HG03039 (cell line): ENCODE measurements around the gene C15orf61.

Source experiments
- ATAC-seq: cut with Tn5 transposase; IDR thresholded peaks from one replicate; pipeline ENCODE4 v1.9.1; 2021; ENCODE audit warnings: mild to moderate bottlenecking, moderate library complexity; ENCODE audit not compliant: unreplicated experiment

The C15orf61 gene

DNA sequence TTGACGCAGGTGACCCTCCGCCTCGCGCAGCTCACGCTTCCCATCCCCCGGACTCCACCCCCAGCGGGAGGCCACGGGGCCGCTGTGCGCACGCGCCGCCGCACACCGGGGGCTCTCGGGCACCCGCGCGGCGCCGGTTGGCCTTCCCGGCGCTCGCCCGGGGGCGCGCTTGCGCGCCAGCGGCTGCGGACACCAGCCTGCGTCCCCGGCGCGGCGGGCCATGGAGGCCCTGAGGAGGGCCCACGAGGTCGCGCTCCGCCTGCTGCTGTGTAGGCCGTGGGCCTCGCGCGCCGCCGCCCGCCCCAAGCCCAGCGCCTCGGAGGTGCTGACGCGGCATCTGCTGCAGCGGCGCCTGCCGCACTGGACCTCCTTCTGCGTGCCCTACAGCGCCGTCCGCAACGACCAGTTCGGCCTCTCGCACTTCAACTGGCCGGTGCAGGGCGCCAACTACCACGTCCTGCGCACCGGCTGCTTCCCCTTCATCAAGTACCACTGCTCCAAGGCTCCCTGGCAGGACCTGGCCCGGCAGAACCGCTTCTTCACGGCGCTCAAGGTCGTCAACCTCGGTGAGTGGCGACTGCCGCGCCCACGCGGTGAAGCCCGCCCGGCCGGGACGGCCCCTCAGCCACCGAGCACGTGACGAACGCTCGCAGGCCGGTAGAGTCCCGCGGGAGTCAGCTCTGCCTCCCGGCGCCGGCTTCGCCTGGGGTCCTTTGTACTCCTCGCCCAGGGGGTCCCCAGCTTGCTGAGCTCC, at the start of gene C15orf61:
TSS of gene C15orf61 (plus strand) at position 103 of the 754 bp plus-strand sequence. CDS start at position 221, 118 bp downstream.
- ATAC-seq: peak; percentile 69

DNA sequence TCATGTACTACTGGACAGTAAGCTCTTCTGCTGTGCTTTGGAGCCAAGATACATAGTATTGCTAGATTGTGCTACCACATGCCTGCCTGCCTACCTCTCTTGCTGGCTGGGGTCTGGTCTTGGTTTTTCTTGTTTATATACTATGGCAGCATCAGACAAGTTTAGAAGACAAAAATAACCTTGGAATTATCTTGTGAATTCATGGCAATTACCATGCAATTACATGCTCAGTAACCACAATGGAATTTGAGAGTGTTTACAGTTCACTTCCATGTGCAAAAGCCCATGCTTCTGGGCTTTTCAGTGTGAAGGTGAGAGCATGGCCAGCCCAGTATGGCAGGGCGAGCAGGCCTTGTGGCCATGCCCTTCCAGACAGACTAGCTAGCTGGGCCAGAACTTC, 48.0 kb upstream of the C15orf61 start:
- ATAC-seq: no peak

DNA sequence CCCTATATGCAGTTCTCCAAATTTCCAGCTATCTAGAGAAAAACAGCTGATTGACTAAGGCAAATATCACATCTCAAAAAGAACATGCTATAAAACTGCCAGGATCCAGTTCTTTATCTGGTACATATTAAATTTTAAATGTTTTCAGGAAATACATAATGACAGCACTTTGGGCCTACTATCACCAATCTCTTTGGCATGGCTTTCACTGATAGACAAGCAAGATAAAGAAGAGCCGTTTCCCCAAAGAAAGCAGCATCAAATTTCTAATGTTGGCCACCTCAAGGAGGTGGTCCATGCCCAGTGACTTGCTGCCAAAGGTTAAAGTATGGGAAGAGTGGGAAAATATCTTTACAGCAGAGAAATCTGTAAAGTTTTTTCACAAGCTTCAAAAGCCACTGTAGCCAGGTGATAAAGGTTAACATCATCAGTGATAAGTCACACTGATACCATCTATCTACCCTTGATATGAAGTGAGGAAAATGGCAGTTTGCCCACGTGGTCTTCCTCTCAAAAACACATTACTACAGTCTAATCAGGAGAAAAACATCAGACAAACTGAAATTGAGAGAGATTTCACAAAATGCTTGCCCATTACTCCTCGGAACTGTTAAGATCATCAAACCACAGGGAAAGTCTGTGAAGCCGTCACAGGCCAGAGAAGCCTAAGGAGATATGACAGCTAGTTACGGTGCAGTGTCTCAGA, 46.4 kb upstream of the C15orf61 start:
- no peak for ATAC-seq

DNA sequence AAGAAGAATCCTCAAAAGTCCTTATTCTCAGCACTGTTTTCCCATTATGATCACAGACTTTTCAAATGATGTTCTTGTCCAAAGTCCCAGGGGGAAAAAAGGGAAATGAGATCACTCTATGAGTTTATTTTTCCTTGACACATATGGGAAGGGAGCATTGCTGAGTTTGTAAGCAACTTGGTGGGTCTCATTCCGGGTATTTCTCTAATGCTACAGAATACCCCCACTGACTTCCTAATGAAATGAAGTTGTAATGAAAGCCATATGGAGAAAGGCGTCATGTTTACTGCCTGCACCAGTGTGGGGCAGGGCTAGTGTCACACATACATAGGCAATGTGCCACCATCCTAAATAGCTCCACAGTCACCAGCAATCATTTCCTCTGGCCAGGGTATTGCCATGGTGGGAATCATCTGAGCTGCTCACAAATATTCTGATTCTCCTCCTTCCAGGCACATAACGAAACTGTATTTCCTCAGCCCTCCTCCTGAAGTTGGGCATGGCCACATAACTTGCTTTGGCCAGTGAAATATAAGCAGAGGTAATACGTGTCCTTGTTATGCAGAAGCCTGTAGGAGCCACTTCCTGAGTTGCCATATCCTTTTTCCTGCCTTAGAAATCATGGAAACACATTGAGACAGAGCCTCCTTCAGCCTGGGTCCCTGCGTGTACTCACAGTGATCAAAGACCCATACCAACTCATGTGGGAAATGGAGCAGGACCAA, 41.0 kb upstream of the C15orf61 start:
- ATAC-seq: no peak

DNA sequence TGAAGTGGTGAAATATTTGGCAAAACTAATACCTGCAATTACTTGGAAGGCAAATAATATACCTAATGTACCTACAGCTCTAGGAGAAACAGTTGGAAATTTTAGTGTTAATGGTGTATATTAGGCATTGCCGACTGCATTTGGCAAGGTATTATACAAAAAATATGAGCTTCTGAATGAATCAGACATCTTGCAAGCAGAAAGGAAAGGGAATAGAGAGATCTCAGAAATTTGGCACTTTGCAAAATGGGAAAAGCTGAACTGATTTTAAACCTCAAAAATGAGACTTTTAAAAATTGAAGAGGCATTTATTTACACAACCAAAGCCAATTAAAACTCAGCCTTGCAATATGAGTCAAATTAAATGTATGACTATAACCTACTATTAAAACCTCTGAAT, 40.2 kb upstream of the C15orf61 start:
- no peak for ATAC-seq

DNA sequence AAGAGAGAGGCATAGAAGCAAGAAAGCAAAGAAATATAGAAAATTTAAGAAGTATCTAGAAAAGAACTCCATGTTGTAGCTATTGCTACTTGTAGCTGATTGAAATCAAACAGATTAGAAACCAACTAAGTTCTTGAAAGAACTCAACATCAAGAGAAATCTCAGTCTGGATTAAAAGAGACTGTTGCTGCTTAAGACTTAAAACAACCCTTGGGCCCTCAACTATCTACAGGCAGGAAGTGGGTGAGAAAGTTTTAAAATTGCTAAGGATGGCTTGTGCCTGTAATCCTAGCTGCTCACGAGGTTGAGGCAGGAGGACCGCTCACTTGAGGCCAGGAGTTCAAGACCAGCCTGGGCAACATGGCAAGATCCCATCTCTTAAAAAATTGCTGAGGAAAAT, 39.3 kb upstream of the C15orf61 start:
- ATAC-seq: no peak

DNA sequence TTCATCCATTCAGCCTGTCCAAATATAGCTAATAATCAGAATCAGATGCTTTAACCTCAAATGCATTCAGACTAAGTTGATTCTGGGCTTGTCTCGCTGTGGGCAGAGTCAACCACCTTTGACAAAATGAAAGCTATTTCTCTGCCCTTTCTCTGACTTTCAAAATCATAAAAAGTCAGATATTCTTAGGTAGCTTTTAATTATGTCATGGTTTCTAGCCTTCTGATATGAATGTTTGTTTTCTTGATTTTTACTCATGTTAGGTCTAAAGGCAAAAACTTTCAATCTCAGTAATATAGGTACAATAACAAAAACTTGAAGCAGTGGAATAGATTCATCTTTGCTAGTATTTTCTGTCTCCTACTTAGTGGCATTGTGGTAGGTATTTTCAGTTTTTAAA, 25.3 kb upstream of the C15orf61 start:
- no peak for ATAC-seq

DNA sequence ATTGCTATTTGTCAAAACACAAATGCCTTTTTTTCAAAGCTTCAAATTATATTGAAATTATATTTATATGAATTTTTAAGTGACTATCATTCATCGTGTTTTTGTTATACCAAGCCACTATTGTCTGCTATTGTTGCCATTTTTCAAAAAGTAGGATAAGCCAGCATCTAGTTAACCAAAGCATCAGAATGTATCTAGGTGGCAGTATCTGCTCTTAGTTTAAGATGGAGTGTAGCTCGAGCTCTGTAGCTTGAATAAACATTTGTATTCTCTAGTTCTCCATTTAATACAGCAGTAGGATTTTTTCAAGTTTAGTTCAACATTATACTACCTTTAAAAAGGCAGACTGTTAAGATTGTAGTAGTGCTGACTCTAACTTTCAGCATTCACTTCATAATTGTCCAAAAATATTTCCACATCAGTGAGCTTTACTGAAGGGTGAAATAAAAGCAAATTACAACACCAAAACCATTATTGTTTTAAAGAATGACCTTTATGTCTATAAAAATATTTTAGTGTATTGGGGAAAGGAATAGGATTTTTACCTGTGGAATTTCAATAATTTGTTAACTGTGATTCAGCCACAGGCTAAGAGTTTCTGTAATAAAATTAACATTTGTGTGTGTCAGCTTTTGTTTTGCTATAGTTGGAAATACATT, 19.6 kb upstream of the C15orf61 start:
- ATAC-seq: no peak

DNA sequence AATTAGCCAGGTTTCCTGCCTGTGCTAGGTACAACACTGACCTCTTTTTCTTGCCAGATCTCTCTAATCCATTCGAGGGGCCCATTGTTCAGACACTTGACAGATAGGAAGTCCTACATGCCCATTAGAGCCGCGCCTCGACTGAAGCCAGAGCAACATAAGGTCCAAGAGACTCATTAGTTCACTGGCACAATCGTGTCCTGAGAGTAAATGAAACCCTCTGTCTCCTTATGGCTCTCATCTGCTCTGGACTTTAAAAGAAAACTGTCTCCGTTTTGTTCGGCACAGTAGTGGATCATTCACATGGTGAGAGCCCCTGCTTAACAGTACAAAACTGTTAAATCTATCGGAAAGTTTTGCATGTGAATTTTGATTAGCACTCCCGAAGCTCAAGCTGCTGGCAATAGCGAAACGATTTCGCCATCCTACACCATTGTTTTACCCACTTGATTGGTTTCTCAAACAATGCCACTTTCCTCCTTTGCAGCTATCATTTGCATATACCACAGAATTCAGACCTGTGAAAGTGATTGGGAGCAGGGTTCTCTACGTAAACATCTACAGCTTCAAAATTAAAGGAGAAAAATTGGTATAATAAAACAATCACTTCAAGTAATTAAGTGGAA, 19.0 kb upstream of the C15orf61 start:
- no peak for ATAC-seq

DNA sequence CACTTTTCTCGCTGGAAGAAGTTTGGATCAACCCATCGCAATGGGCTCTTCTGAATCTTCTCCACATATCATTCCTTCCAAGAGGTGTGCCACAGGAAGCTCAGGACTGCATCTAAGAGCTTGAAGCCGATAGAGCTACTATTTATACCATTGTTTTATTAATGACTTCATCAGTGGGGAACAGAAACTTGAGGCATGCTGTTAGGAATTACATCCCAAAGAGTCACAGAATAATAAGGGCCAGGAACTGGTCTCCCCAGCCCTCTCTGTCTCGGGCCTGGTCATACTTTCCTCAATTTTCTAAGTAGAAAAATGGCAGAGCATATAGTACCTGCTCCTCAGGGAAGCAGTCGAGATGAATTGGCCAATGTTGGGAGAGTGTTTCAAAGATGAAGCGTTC, 16.9 kb upstream of the C15orf61 start:
- ATAC-seq: no peak

DNA sequence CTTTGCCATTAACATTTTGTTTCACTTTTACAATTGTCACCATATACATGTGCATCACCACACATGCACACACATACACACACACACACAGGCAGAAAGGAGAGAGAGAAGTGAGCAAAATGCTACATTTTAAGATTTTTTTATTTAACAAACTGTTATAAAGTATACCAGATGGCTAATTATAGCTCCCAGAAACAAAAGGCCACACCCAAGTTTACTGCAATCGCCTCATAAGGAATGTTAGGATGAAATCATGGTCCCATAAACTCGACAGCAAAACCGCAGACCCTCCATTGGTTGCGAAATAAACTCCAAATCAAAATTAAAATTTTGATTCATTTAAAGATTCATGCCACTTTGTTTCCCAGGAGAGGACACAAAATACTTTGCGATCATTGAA, 16.1 kb upstream of the C15orf61 start:
- ATAC-seq: no peak

DNA sequence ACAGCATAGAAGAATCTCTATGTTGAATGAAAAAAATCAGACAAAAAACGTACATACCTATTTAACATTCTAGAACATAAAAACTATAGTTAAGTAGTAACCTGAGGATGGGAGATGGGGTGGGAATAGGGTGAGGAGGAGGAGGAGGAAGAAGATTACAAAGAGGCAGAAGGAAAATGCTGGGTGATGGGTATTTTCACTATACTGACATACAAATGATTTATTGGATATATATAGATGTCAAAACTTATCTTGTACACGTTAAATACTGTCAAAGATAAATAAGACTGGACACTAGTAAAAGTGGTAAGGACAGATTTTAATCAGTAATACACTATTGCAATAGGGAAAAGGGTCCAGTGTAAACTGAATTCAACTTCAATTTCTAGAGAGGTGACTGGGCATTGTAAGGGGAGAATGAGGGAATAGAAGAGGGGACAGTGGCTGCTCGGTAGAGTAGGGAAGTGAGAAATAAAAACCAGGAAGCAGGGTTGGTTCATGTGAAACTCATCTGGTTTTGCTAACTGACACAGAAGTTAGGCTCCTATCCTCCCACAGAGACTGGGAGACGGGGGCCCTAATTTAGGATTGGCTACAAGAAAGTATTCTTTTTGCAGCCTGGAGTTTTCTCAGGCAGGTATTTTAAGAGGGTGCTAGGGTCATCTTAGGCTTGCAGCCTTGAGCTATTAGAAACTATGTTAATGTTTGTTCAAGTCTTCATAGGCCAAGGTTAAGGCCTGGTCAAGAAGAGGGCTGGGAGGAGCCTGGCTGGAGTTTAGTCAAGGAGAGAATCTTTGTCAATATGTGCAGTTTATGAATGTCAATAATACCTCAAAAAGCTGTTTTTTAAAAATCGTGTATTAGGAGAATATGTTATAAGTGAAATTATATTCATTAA, 15.0 kb upstream of the C15orf61 start:
- ATAC-seq: no peak

DNA sequence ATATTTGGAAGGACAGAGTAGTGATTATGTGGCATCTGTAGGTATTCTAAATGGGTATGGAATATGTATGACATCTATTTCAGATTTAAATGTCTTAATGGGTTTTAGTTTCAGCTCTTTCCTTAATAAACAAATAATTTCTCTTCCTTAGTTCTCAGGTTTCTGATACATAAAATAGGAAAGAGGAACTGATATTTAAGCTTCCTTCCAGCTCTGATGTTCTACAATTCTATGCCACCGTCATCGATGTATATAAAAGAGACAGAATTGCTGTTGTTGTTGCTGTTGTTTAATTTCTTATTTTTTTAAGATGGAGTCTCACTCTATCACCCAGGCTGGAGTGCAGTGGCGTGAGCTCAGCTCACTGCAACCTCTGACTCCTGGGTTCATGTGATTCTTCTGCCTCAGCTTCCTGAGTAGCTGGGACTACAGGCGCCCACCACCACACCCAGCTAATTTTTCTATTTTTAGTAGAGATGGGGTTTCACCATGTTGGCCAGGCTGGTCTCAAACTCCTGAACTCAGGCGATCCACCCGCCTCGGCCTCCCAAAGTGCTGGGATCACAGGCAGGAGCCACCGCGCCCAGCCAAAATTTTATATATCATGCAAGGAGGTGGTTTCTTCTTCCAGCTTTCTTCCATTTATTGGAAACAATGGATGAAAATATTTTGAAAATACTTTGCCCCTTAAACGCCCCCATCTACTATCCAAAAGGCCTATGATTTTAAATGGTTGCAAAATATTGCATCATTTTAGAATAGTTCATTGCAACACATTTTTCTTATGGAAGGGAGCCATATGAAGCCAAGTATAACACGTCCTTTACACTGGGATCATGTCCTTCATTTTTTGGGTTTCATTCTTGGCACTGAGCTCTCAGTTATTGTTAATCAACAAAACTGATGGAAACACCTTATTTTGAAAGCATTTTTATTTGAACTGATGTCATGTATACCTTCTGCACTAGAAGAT, 13.9 kb upstream of the C15orf61 start:
- ATAC-seq: no peak

DNA sequence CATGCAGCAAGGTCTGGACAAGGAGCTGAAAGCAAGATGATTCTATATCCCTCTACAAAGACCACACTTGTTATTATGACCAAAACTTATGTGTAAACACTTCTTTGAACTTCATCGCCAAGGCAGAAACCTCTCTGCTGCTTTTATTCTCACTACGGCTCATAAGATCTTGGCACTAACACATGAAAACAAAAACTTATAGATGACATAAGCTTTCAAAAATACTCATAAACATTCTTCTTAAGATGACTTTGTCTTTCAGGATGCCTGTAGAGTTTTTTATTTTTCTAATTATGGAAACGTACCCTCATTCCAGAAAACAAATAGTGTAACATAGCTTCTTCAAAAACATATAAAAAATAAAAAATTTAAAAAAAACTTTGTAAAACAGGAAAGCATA, 12.5 kb upstream of the C15orf61 start:
- ATAC-seq: no peak

DNA sequence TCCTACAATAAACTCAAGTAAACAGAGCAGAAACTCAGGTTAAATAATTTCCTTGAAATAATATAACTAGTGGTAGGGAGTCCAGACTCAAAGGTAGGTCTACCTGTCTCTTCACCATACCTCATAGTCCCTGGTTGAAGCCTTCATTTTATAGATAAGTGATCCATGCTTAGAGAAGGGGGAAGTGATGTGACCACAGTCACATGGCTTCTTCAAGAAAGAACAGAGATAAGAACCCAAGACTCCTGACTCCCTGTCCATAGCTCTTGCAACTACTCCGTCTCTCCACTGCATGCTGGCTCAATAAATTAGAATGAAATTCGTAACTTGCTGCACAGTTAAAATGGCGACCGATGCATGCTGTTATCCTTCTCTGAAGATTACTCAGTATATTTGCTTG, 11.0 kb upstream of the C15orf61 start:
- no peak for ATAC-seq

DNA sequence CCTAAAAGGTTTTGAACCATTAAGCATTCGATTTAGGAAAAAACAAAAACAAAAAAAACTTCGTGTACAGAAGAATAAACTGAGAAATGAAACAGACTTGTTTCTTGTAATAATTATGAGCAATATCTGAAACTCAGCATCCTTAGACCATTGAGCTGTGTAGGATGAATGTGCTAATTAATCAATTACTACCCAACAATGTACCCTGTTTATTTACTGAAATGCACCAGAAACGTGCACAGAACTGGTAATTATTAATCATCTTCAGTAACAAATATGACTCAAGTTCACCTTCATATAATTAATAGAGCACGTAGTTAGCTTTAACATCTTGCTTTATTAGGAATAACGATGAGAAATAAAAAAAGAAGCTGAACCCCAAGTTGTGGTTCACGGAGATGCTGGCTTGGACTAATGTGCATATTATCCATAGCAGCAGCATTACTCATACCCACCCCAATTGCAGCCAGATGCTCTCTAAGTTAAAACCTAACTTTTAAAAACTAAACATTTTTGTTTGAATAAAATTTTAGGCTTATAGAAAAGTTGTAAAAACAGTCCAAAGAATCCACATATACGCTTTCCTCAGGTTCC, 10.2 kb upstream of the C15orf61 start:
- ATAC-seq: no peak

DNA sequence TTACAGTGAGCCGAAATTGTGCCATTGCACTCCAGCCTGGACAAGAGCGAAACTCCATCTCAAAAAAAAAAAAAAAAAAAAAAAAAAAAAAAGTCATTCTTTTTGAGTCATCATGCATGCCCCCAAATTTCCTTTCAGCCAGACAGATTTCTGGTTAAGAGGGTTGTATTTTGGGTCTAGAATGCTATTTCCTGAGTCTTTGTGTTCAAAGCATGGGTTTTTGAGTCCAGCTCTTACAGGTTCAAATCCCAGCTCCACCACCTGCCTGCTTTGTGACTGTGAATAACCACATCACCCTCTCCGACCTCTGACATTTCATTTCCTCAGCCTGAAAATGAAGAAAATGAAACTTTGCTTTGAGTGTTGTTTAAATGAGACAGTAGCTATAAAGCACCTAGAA, 9.3 kb upstream of the C15orf61 start:
- no peak for ATAC-seq

DNA sequence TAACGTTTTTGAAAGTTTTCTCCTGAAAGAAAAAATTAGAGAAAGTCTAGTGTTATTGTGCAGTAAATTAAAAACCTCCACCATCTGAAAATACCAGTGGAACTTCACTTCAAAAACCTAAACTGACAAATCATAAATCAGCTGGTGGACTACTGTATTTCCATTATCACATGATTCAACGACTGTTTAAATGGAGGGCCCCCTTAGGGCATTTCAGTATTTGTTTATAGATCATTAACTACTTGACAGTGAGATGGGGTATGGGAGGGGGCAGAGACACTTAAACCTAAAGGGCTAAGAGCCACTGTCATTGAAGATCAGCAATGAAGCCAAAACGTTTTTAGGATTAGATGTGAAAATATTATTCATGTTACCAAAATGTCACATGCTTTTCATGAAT, 8.8 kb upstream of the C15orf61 start:
- no peak for ATAC-seq
